ENCODE measurements around the gene GUCY1B1.

The GUCY1B1 gene

DNA sequence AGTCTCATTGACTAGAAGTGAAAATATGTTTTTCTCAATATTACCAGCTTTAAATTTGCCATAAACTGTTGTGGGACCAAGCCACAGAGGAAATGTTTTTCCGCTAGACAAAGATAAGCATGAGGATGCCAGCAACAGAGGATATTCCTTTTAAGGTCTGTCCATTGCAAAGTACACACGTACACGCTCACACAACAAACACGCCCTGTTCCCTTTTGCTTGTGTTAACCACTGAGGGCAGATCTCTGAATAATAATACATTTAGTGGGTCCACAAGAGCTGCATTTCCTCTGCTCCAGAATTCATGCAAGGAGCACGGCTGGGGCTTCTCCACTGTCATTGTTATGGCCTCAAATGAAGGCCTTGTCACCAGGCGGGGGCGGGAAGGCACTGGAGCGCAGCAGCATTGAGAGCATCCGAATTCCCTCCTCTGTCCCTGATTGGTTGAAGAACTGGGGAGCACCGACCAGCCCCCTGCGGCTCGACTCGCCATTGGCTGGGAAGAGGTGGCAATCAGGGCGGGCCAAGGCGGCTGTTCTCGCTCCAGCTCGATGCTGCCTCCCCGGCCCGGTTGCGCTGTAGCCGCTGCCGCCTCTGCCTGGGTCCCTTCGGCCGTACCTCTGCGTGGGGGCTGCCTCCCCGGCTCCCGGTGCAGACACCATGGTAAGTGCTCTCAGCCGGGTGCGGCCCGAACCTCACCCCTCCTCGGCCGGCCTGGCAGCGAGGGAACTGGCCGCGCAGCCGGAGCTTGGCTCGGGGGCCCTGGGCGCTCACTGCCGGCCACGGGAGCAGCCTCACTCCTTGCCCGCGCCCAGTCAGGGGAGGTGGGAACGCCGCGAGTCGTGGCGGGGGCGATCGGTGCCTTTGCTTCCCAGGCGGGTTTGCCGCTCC is at the start of gene GUCY1B1:
Gene GUCY1B1, plus strand, starts transcription at position 541 of the 891 bp plus-strand sequence. Its CDS starts 120 bp downstream, at position 661.
- no peak for DNase-seq

DNA sequence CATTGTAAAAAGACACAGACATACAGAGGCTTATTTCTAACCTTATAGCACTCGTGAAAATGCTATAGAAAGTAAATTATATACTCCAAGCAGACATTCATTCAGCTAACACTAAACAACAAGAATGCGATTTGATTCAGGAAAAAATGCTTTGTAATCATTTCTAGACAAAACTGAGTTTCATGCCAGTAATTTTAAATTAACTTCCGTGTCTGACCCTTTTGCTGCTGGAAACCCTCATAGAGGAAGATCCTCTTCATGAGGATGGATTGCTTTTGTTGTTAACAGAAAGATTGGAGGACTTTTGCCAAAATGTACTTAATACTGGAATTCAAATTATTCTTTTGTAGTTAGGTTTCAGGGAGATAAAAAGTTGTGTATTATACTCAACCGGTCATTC is 48.9 kb upstream of the GUCY1B1 start:
- no peak for DNase-seq

DNA sequence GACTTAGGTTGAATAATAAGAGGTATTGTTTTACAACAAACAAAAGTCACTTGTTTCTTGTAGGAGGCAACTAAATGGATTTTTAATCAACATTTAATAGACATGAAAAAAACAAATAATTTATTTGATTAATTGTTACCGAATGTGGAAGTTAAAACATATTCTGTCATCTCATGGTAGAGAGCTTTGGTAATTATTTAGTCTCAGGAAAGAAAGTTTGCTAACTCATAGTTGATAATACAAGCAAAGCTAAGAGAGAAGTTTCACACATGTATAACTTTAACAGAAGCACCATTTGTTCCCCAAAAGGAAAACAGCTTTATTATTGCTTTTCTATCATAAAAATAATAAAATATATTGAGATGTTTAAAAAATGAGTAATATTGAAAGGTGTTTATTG is 47.3 kb upstream of the GUCY1B1 start:
- DNase-seq: no peak

DNA sequence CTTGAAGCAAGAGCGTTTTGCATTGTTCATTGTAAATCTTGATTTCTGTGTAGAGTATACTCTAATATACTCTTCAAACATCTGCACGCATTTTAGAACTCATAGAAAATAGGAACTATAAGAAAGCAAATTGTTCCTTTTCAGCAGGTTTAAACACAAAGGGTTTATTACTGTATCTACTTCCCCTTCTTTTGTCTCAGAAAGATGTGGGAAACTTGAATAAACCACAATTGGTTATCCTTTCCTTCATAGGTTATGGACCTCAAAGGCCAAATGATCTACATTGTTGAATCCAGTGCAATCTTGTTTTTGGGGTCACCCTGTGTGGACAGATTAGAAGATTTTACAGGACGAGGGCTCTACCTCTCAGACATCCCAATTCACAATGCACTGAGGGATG is 46.0 kb upstream of the GUCY1B1 start:
- no peak for DNase-seq

DNA sequence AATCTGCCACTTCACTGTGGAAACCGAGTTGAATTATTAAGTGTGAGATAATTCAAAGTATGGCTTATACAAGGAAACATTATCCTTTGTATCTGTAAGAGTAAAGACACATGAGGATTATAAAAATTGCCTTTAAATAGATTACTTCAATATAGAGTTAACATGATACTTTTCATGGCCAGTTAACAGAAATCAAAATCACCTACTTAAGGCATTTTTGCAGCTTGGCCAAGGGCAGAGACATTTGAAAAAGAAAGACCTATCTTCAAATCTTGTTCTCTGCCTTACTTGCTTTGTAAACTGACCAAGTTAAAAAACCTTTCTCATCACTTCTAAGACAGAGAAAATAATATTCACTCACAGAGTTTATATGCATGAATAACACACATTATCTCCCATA is 44.9 kb upstream of the GUCY1B1 start:
- DNase-seq: no peak

DNA sequence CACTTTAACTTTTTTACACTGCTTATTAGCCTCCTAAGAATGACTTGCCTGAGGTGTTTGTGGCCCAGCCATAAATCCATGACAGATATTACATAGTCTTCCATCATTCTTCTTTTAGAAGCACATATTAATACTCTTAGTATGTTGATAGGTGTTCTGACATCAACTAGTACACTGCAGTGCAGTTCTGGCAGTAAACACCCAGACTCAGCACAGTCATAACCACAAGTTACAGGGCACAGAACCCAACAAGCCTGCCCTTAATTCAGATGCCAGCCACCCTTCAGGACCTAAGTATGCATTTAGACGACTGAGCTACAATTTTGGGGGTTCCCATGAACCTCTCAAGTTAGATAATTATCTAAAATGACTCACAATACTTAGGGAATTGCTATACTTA is 36.5 kb upstream of the GUCY1B1 start:
- no peak for DNase-seq

DNA sequence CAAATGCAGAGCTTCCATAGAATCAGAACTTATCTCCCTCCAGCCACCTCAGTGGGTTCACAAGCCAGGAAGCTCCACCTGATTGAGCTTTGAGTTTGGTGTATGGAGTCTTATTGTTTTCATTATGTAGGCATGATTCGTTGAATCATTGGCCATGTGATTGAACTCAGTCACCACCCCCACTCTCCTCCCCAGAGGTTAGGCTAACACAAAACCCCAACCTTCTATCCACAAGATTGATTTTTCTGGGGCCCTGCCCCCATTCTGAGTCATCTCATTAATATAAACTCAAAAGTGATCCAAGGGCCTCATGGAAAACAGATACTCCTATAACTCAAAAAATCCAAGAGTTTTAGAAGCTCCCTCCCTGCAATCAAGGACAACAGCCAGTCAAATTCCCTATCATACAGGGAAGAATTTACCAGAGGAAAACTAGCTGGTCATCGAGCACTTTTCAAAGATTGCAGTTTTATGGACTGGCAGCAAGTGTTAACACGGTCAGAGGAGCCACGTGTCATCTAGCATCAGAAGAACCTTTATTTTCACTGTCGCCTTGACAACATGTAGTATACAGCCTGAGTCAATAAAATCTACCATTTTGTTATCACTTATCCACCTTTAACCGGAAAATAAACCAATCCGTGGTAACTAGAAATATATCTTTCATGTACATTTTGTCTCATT is 35.9 kb upstream of the GUCY1B1 start:
- no peak for DNase-seq

DNA sequence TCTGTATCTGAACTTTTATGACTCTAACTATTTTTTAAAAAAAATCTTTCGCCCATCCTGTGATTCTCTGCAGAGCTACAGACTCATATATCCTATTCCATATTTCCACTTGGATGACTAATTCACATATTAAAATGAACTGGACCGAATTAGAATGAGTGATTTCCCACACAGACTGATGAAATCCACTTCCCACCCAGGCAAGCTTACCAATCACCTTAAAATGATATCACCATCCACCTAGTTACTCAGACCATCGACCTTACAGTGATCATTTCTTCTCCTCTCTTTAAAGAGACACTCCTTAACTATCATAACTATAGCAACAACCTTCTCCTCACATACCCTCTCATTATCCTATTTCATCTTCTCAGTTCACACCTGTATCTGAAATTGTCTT is 34.1 kb upstream of the GUCY1B1 start:
- no peak for DNase-seq

DNA sequence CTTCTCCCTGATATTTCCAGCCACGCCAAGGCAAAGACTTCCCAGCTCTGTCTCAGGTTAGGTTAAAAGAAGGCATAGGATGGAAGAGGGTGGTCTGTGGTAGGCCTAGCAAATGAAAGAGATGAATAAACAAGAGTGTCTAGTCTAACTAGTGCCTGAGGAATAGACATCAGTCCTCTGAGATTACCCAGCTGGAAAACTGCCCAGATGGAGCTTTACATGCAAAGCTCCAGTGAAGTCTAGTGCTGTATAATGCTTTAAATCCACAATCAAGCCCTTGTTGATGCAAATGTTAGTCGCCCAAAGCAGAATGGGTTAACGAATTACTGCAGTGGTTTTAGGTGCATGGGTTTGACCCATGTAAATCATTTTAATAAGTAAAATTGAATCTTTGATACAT is 24.8 kb upstream of the GUCY1B1 start:
- no peak for DNase-seq

DNA sequence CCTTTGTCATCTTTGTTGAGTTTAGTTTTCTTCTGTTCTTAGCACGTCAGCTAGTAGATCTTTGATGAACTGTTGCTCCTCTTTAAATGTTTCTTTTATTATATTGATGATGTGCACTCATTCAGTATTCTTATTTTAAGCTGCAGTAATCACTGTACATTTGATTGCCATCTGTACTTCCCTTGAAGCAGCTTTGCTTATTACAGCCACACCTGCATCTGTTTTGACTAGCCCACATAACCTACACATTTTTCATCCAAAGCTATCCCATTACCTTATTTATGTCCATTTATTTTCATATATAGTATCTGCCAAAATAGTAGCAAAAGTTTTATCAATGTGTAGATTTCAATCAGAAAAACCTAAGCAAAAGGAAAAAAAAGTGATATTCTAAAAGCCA is 23.9 kb upstream of the GUCY1B1 start:
- DNase-seq: no peak

DNA sequence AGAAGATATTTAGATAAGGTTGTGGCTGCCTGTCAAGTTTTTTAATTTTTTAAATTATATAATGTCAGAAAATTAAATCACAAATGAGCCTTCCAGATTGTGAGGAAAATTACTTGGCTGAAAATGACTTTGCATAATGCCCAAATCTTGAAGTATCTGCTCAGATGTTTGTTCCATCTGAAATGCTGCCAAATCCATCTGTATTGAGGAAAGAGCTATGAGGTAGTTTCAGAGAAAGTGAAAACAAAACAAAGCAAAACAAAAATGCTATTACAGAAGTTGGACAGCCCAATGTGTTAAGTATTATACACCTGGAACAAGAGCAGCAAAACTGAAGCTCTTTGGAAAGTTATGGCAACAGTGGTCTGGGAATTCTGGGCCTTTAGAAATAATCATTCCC is 23.3 kb upstream of the GUCY1B1 start:
- no peak for DNase-seq

DNA sequence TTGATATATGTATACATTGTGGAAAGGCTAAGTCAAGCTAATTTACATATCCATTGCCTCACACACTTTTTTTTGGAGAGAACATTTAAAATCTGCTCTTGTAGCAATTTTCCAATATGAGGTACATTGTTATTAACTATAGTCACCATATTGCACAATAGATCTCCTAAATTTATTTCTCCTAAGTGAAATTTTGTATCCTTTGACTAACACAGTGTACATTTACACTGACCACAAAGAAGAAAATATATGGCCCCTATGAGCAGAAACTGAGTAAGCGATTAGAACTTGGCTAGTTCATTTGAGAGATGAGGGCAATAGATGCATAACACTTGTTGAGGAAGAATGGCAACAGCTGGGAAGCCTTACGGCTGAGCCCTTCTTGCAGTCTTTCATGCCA is 20.3 kb upstream of the GUCY1B1 start:
- no peak for DNase-seq

DNA sequence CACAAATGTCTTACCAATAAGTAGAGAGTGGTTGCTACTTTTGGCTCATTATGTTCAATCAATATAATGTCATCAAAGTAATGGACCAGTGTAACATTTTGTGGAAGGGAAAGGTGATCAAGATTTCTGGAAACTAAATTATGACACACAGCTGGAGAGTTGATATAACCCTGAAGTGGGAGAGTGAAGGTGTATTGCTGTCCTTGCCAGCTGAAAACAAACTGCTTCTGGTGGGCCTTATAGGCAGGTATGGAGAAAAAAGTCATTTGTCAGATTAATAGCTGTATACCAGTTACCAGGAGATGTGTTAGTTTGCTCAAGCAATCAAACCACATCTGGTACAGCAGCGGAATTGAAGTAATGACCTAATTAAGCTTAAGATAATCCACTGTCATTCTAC is 17.3 kb upstream of the GUCY1B1 start:
- DNase-seq: no peak

DNA sequence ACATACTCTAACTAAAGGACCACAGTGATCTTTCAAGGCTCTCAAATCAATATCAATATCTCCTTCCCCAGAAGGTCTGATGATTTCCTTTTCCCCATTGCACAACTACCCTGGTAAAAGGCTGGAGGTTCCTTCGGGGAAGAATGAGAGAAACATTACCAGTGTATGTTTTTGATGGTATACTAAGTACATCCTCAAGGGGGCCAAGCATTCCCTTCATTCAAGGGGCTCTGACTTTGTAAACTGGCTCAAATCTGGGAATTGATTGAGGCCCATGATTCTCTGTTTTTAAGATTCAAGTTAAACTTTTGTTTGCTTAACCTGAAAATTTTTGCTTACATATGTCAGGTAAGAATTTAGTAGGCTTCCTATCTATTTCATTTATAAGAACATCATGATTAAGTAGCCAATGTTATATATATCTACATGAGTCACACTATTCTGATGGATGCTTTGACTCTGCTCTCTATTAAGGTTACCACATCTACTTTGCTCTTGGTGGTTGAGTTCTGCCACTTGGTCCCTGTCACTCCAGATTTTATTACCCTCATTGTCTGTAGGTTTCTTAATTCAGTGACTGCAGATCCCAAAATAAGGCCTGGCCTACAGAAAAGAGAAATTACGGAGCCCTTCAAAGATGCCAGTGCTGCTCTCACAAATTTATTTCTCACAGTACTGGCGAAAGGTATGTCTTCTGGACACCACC is 16.4 kb upstream of the GUCY1B1 start:
- DNase-seq: no peak

DNA sequence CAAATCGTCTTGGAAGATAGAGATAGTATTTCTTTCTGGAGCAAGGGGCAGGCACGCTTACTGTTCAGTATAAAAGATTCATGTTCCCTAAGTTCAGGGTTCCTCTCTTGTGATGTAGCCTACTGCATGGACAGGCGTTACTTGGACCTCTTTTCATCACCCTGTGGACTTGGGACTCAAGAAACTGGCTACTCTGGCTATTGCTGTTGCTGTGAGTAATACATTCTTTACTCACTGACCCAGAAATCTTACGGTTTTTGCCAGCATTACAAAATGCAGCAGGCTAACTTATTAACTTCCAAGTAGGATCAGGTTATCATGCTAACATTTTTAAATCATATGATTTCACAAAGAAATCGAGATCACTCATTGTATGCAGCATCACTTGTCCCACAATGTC is 12.8 kb upstream of the GUCY1B1 start:
- no peak for DNase-seq

DNA sequence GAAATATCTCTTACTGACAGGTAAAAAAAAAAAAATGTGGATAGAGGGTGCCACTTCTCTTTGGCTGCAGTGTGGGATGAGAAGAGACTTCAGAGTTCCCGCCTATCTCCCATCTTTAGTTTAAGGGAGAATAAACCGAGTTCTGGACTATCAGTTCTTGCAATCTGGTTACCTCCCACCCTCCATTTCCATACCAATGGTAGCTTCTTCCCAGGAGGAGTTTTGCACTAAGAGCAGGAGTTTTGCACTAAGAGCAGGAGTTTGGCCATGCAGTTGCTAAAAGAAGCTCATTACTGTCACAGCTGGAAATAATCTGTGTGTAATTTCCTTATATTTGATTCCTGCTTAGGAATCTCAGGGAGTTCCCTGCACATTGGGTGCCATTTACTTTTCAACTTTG is 10.8 kb upstream of the GUCY1B1 start:
- no peak for DNase-seq

DNA sequence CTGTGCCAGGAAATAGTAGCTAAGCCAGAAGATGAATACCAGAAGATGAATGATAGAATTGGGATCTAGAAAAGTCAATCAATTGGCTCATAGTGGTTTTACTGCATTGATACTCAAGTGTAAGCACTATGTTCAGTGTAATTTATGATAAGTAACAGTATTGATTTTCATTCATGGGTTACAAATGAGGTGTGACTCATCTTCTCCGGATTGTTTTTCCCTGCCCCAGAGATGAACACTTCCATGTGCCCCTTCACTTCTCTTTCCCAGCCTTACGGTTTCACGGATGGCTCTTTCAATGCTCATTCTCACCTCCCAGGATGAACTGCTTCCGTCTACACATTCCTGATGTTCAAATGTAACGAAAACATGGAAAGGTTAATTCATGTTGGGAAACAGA is 9.8 kb upstream of the GUCY1B1 start:
- DNase-seq: no peak

DNA sequence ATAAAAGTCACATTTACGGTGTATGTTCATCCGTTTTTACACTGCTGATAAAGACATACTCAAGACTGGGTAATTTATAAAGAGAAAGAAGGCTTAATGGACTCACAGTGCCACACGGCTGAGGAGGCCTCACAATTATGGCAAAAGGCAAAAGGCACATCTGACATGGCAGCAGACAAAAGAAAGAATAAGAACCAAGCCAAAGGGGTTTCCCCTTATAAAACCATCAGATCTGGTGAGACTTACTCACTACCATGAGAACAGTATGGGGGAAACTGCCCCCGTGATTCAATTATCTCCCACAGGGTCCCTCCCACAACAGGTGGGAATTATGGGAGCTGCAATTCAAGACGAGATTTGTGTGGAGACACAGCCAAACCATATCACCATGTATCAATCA is 7.3 kb upstream of the GUCY1B1 start:
- no peak for DNase-seq

DNA sequence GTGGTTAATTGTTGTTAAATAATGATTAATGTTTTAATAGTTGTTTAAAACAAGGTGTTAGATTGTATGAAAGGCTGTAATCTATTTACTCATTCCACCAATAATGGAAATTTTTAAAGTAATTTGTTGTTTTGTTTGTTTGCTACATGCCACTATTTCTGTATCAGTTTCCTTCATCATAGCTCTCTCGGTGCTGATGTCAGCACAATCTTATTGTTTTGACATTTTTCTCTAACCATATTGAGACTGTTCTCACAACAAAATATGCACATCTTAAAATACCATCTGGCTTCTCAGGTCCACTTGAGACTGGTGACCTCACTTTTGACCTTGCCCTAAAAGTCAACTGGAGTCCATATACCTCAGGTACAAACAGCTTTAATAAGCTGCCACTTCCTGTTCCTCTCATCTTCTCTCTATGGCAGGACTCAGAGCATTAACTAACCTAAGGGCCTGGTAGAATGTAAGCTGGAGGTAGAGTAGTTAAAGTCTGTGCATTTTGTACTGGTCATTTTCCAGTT is 1.0 kb upstream of the GUCY1B1 start:
- no peak for DNase-seq

DNA sequence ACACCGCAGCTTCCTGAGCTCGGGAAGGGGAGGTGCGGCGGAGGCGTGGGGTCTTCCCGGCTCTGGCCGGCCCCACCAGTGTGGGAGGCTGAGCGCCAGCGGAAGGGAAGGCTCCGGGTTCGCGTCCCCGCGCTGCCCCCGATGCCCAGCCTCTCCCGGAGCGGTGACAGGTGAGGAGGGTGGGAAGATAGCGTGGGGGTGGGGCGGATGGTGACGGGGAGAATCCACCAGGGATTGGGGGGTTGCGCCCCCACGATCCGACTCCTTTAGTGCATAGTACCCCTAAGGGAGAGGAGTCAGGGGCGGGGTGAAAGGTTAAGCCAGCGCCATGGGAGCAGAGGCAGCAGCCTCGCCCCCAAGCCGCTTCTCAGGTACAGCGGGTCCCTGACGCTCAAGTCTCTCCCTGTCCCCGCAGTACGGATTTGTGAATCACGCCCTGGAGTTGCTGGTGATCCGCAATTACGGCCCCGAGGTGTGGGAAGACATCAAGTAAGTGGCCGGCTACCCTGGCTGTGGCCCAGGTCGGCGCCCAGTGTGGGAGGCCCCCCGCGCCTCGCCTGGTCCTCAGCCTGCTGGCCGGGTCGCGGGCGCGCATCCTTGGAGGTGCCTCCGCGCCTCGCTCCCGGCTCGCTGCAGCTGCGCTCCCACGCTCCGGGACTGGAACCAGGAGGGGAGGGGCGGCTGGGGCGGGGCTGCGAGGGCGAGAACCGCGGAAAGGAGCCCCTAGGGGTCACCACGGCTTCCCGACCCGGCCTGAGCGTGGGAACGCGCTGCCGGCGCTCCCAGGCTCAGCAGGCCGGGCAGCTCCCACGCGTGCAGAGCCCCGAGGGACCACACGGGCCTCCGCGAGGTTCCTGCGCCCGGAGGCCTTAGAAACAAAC is 791 bp downstream of the GUCY1B1 start:
- DNase-seq: no peak

DNA sequence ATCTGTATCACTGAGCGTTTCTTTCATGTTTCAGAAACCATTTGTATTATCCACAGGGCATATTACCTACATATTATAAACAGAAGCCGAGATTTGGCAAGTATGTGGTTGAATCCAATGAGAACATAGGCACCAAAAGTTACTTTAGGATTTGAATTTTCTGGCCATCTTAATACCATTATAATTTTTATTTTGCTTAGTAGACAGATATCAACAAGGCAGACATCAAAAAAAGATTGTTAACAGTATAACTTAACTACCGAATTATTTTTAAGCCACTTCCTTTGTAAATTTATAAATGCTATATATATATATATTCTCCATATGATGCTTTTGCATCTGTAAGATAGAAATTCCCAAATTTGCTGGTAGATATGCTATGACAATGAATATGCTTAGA is 2.2 kb downstream of the GUCY1B1 start:
- DNase-seq: no peak

DNA sequence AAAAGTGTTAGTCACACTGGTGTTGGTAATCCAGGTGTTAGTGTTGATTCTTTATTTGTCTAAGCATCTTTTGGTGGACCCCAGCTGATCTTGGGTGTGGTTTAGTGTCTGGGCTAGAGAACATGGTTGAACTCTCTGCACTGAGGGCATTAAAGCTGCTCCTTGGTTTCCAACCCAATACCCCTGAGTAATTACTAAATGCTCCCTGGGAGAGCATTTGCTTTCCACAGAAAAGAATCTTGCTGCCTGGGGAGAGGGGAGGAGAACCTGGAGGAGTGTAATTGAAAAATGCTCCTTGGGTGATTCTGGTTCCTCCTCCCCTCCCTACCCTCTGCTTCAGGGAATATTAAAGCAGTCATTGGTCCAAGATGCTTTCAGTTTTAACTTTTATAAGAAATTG is 3.1 kb downstream of the GUCY1B1 start:
- DNase-seq: no peak

DNA sequence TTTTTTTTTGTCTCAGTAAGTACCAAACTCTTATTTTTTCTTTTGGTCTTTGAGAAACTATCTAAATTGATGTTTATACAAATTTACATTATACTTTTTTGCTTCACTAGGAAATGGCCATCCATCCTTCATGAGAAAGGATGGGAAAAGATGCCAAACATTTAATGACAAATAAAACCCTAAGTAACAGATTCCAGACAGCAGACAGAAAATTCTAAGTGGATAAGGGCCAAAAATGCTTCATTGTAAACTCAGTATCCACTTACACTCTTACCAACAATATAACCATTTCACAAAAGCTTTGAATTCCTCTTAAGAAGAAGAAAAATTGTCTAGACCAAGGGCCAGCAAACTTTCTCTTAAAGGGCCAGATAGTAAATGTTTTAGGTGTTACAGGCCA is 3.5 kb downstream of the GUCY1B1 start:
- no peak for DNase-seq

Data from 8988T (cell line).